Kidney capillary endothelial cell (primary cell): ENCODE measurements around the gene ELMO1.

Experiments used
- DNase-seq: peaks from one replicate; pipeline ENCODE4 v3.0.0-alpha.2; 2018; ENCODE audit warnings: low spot score

The ELMO1 gene

DNA sequence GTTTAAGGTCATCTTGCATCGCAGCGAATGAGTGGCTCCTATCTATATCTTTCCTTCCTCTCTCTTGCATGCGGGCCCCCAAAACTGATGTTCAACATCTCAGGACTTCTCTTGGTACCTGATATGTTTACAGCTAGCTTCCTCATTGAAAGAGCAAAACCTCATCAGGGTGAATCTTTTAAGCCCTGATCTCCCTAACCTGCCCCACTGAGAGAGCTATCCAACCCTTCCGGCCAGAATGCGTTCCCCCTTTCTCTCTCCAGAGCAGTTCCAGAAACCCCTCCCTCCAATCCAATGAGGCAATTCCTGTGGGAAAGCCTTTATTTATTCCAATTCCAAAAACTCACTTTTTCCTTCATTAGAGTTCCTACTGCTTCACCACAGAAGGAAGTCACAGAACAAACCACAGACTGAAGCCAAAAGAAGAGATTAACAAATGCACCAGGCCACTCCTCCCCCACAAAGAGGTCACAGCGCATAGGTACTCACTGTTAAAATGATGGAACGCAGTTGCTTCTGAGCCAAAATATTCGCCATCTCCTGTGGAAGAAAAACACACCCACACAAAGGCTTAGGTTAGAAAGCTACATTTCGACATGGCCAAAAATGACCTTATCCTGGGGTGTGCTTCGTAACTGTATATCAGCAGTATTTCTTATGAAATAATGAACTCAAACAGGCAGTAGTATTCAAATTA is 232.4 kb downstream of the ELMO1 start:
- DNase-seq: no peak

GRCh38 chr7:37215290-37215923 is 233.3 kb downstream of the ELMO1 start:
- DNase-seq: no peak

DNA sequence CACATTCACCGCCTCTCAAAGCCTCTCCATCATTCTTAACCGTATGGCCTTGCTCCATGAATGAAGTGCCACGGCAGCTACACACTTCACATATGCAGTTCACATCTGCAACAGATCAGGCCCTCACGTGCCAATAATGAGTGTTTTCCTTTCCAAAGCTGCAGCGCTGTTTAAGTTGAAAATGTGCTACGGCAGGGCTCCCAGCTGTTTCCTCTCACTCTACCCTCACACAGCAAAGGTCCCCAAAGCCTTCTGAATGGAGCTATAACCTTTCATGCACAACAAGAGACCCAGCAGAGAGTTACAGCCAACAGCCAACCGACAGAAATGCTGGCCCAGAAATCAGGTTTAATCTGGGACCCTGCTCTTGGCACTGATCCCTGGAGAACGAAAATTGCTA is 236.1 kb downstream of the ELMO1 start:
- DNase-seq: no peak

- no peak for DNase-seq
Observed at GRCh38 chr7:37212051-37212450, 236.6 kb downstream of the ELMO1 start.

DNA sequence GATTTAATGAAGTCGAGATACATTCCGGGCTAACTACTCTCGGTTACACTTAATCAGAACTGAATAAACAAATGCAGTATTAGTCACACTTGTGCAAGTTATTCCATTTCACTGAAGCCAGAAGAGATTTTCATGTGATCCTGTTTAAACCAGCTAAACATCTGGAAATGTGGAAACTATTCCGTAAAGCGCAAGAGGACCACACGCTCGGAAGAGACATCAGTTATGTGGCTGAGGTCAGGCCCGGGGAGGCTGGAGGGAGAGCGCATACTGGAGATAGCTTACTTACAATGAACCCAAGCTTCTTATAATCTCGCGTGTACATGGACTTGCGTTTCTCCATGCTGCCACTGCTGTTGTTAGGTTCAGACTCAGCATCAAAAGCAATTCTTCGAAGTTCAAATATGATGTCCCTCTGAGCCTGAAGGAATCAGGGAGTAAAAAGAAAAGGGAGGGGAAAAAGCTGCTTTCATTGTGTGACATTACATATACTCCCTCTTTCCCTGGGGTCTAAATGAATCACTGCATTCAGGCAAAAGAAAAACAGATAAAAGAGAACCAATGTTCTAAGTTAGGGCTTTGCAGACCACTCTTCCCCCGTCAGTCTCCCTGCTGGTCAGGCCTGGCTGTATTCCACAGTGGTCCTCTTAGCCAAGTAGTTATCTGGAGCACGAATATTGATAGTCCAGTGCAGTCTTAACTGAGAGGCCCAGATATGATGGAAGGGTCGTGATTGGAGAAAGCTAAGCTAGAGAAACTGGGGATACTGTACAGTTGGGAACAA is 237.4 kb downstream of the ELMO1 start:
- DNase-seq: no peak

- no peak for DNase-seq
Observed at GRCh38 chr7:37209195-37209594, 239.5 kb downstream of the ELMO1 start.

GRCh38 chr7:37208528-37208927 is 240.1 kb downstream of the ELMO1 start:
- DNase-seq: peak; percentile 32

- no peak for DNase-seq
Observed at GRCh38 chr7:37206192-37206591, 242.5 kb downstream of the ELMO1 start.

DNA sequence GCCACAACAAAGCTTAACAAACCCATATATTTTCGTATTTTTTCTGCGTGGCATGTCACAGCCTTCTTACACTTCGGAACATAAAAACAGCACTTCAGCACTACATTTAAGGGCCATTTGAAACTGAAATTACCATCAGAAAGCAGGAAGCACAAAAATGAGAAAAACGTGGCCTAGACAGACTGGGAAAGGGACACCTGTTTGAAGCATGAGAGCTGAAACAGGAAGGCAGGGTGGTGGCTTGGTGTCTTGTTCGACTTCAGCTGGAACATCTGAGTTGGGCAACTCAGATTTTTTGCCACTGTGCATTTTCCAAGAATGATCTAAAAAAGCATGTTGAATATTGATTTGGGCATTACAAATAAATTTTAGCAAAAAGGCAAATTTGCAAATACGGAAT is 243.2 kb downstream of the ELMO1 start:
- no peak for DNase-seq

- no peak for DNase-seq
Observed at GRCh38 chr7:37201876-37202198, 246.8 kb downstream of the ELMO1 start.

GRCh38 chr7:37201003-37201875 is 247.4 kb downstream of the ELMO1 start:
- peak; percentile 65 for DNase-seq

DNA sequence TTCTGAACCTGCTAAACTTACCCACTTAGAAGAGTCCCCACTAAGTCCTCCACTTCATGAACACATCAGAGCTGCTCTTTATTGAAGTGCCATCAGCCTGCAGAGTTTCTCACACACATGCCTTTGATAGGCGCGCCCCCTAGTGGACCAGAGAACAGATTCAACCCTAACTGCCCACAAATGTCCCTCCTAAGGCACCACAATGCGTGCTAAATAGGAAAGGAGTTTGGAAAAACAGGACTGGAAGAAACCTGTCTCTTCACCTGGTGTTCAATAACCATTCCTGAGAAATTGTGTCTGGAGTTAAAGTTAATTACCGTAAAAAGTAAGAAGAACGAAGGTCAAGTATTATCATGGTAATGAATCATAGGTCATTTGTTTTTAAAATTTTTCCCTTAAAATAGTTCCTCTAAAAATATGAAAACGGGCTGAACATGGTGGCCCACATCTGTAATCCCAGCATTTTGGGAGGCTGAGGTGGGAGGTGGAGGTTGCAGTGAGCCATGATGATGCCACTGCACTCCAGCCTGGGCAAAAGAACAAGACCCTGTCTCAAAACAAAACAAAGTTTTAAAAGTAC is 249.7 kb downstream of the ELMO1 start:
- DNase-seq: peak; percentile 70

DNA sequence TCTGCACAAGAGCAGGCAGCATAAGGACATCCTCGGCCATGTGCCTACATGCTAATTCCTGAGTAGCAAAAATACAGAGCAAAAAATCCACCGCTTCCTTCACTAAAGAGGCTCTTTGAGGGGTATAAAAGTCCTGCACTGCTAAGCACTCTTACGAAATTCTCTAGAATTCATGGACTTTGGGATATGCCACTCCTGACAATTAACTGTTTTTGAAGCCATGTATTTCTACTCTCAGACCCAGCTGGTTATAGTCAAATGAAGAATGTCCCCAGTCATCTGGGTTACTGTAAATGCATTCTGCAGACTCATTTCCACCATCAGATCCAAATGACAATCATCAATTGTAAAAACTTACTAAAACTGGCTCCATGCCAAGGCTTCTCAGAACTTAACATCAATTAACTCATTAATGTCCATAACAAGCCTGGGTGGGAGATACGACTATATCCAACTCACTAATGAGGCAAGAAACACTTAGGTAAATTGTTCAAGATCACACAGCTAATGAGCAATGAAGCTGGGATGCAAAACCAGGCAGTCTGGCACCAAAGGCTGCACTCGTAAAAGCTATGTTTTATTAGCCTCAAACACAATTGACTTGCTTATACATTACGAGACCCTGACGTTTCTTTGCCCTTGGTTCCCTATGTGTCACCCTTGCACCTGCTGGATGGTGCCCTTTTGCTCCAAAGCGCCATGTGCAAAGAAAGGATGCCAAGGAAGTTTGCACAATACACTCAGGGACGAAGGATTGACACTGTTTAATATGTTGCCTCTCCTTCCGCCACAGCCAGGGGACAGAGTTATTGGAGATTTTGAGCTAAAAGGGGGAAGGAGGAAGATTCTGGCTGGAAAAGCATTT is 250.4 kb downstream of the ELMO1 start:
- DNase-seq: no peak

GRCh38 chr7:37197108-37197507 is 251.6 kb downstream of the ELMO1 start:
- no peak for DNase-seq

- no peak for DNase-seq
Observed at GRCh38 chr7:37196676-37197075, 252.0 kb downstream of the ELMO1 start.

GRCh38 chr7:37195388-37195787 is 253.3 kb downstream of the ELMO1 start:
- no peak for DNase-seq

DNA sequence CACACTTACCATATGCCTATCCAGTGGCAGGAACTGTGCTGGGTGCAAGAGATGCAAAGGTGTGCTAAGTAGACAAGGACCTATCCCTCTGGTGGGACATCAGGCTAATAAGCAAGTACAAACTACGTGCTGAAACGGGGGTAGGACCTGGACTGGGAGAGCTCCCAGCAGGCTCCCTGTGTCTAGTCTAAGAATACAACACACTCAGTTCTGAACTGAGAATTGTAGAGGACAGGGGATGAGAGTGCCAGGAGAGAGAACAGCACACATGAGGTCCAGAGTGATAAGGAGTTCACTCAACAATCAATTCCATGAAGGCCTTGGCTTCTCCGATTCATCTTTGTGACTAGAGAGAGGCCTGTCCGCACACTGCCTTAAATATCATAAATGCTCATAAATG is 253.7 kb downstream of the ELMO1 start:
- DNase-seq: no peak

DNA sequence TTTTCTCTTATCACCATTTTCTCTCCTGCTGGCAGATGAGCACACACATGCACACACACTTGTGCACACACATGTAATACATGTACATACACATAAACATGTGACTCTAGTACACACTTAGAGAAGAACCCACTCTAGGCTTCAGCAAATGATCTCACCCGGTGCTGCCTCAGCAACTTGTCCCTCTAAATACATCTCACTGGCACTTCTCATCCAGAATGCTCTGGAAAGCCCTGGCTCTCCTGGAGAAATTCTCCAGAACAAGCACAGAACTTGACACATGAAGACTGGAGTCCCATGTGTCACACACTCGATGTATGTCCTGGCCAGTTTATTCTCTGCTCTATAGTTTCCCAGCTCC is 254.9 kb downstream of the ELMO1 start:
- DNase-seq: no peak

- no peak for DNase-seq
Observed at GRCh38 chr7:37193087-37193774, 255.4 kb downstream of the ELMO1 start.

DNA sequence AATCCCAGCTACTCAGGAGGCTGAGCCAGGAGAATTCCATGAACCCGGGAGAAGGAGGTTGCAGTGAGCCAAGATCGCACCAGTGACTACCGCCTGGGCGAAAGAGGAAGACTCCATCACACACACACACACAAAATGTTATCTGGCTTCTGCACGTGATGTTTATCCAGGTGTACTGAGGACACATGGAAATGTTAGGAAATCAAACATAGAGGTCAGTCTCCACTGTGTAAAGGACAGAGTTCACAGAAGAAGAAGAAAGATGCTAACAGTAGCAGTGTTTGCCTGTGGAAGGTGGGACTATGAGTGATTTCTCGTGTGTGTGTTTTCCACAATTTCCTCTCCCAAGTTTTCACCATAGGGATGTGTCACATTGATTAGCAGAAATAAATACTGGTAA is 256.9 kb downstream of the ELMO1 start:
- DNase-seq: no peak

- no peak for DNase-seq
Observed at GRCh38 chr7:37187179-37187578, 261.5 kb downstream of the ELMO1 start.
